Cardiac fibroblast (primary cell): ENCODE measurements around the gene ACOX3.
"Not testable (repeated sequence)": the region's sequence is repeated elsewhere in the genome, so short reads cannot be mapped to it uniquely, and the experiment has no call there.

ENCODE experiments used
- DNase-seq, 2 donors: peaks; one replicate each; pipeline versions ENCODE4 v3.0.0 to v3.0.0-alpha.2; 2010; ENCODE audit warnings: low read depth in 2 of 2
- H3K4me3 ChIP-seq, 2 donors: replicated peaks in 1 of 2; 1 replicate in 1 of 2; 2 replicates in 1 of 2; pipeline ENCODE4 v1.5.1; 2011; ENCODE audit warnings: low read depth in 2 of 2, low read length in 2 of 2, mild to moderate bottlenecking in 2 of 2, moderate library complexity in 1 of 2
- TF ChIP-seq, protein P1 (sequence below): IDR thresholded peaks from one replicate; pipeline ENCODE4 v1.5.1; 2011; ENCODE audit warnings: low read depth, mild to moderate bottlenecking, low read length, inconsistent platforms

Gene ACOX3

DNA sequence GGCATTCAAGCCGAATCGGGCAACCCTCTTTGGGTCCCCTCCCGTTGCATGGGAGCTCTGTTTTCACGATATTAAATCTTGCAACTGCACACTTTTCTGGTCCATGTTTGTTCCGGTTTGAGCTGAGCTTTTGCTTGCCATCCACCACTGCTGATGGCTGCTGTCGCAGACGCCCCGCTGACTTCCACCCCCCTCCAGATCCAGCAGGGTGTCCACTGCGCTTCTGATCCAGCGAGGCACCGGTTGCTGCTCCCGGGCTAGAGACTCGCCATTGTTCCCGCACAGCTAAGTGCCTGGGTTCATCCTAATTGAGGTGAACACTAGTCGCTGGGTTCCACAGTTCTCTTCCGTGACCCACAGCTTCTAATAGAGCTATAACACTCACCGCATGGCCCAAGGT, 13.3 kb downstream of the ACOX3 start:
- TF ChIP-seq, protein P1, sequence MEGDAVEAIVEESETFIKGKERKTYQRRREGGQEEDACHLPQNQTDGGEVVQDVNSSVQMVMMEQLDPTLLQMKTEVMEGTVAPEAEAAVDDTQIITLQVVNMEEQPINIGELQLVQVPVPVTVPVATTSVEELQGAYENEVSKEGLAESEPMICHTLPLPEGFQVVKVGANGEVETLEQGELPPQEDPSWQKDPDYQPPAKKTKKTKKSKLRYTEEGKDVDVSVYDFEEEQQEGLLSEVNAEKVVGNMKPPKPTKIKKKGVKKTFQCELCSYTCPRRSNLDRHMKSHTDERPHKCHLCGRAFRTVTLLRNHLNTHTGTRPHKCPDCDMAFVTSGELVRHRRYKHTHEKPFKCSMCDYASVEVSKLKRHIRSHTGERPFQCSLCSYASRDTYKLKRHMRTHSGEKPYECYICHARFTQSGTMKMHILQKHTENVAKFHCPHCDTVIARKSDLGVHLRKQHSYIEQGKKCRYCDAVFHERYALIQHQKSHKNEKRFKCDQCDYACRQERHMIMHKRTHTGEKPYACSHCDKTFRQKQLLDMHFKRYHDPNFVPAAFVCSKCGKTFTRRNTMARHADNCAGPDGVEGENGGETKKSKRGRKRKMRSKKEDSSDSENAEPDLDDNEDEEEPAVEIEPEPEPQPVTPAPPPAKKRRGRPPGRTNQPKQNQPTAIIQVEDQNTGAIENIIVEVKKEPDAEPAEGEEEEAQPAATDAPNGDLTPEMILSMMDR, result no peak
- H3K4me3 ChIP-seq, result peak overlapping the region; percentile 75 to 85
- DNase-seq, result no peak

DNA sequence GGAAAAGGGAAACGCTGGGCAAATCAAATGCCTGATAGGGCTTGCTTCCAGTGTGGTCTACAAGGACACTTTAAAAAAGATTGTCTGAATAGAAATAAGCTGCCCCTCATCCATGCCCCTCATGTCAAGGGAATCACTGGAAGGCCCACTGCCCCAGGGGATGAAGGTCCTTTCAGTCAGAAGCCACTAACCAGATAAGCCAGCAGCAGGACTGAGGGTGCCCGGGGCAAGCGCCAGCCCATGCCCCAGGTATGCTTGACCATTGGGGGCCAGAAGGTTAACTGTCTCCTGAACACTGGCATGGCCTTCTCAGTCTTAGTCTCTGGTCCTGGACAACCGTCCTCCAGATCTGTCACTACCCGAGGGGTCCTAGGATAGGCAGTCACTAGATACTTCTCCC, 17.7 kb downstream of the ACOX3 start:
- TF ChIP-seq, protein P1, result no peak
- H3K4me3 ChIP-seq, result no peak overlapping the region
- no peak for DNase-seq

DNA sequence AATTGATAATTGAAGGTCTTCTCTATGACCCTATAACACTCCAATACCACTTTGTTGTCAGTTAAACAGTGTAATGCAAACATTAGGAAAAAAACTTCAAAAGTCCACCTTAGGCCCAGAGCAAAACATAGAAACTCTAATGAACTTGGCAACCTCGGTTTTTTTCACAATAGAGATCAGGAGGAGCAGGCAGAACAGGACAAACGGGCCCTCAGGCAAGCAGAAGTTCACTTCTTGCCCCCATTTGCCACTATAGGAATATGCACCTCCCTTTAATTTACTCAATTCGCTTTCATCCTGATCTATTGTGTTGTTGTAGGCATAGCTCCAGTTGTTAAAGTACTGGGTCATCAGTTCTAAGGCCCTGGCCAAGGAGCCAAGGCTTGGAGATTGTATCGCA, 18.2 kb downstream of the ACOX3 start:
- TF ChIP-seq, protein P1, result no peak
- no peak overlapping the region for H3K4me3 ChIP-seq
- DNase-seq, result no peak

DNA sequence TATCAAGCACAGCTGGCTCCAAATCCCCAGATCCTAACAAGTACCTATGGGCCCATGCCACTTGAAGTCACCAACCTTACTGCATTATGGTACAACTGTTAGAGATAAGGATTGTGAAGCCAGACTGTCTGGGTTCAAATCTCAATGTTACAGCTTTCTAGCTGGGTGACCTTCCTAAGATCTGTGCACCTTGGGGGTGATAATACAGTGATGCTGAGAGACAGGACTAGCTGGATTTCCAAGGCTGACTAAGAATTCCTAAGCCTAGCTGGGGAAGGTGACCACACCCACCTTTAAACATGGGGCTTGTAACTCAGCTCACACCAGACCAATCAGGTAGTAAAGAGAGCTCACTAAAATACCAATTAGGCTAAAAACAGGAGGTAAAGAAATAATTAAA, 20.4 kb downstream of the ACOX3 start:
- not testable (repeated sequence) for H3K4me3 ChIP-seq, DNase-seq

DNA sequence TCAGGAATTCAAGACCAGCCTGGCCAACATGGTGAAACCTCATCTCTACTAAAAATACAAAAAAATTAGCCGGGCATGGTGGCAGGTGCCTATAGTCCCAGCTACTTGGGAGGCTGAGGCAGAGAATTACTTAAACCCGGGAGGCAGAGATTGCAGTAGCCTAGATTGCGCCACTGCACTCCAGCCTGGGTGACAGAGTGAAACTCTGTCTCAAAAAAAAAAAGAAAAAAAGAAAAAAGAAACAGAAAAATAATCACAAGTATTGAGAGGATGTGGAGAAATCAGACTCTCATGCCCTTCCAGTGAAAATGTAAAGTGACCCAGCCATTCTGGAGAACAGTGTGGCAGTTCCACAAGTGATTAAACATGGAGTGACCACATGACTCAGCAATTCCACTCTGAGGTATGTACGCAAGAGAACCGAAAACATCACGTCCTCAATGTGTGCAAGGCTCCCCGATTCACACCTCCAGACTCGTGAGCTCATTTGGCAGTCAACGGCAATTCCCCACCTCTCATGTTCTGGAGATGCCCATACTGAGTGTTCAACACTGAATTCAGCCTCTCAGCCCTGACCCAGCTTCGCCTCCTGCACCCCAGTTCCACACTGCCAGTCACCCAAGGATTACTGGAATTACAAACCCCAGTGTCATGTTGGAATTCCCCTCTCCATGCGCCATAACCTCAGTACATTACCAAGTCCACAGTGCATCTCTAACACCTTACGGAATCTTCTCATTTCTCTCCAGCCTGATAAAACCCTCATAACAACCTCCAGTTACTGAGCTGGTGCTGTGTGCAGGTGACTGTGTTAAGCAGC, 21.1 kb downstream of the ACOX3 start:
- no peak overlapping the region for H3K4me3 ChIP-seq
- DNase-seq, result peak; percentile 33 to 50

DNA sequence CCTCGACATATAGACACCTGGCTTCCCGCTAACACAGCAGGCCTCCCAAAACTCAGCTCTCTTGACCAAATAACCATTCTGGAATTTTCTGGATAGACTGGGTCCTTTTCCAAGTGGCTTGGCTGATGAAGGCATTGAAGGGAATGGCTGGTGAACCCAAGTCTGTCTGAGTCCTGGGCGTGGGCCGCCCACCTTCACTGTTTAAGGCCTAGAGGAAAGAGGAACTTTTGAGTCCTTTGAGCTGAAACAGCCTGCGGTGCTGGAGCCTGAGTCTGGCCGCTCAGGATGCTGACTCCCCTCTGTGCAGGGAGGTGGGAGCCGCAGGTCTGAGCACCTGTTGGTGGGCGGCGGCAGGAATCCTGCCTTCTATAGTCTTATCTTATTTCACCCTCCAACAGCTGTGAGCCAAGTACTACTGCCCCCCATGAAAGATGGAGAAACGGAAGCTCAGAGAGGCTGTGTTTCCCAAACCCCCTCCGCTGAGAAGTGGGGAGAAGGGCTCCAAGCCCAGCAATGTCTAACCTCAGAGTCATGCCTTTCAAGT, 23.4 kb downstream of the ACOX3 start:
- DNase-seq, result no peak
- H3K4me3 ChIP-seq, result no peak overlapping the region
- TF ChIP-seq, protein P1, result no peak

More for the DNA sequence above, 21.1 kb downstream of the ACOX3 start:
- TF ChIP-seq, protein P1, result no peak

DNA sequence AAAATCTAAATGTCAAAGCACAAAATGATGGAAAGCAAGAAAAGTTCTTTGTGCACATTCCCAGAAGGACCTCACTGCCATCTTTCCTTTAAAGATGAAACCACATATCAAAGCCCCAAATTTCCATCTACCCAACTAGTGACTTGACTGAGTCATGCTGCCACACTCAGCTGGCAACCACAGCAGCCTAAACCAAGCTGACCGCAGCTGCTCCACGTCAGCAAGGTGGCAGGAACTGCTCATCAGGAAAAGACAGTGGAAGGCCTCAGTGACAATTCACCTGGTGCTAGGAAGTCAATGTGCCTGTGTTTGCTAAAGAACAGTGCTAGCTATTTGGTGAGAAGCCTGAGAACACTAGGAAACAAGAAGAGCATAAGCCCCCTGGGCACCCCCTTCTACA, 26.1 kb downstream of the ACOX3 start:
- TF ChIP-seq, protein P1, result no peak
- H3K4me3 ChIP-seq, result no peak overlapping the region
- DNase-seq, result no peak
